Ishikawa (cell line): ENCODE data around the gene CXXC5.

ENCODE experiments used
- CEBPB ChIP-seq: IDR thresholded peaks from 2 replicates; pipeline ENCODE4 v1.6.1; 2012
- EP300 ChIP-seq: IDR thresholded peaks from 2 replicates; pipeline ENCODE4 v1.6.1; 2012; ENCODE audit warnings: borderline replicate concordance
- FOXM1 ChIP-seq: IDR thresholded peaks from 2 replicates; pipeline ENCODE4 v1.6.1; 2012; ENCODE audit warnings: low read depth, borderline replicate concordance
- MAX ChIP-seq: IDR thresholded peaks from 2 replicates; pipeline ENCODE4 v1.6.1; 2012
- RAD21 ChIP-seq: IDR thresholded peaks from 2 replicates; pipeline ENCODE4 v1.6.1; 2012; ENCODE audit warnings: low read depth
- REST ChIP-seq: IDR thresholded peaks from 2 replicates; pipeline ENCODE4 v1.6.1; 2012; ENCODE audit warnings: low read depth, mild to moderate bottlenecking
- ZBTB7A ChIP-seq: IDR thresholded peaks from 2 replicates; pipeline ENCODE4 v1.6.1; 2012; ENCODE audit warnings: low read depth

- no peak for TF ChIP-seq CEBPB
- TF ChIP-seq FOXM1: no peak
- no peak for TF ChIP-seq MAX
- no peak for TF ChIP-seq REST
- TF ChIP-seq RAD21: no peak
- TF ChIP-seq ZBTB7A: no peak
- no peak for TF ChIP-seq EP300
Observed at GRCh38 chr5:139681466-139681865, 33.3 kb downstream of the CXXC5 start.
